Loucy (cell line): ENCODE data around the gene EQTN.

Source experiments
- H2AFZ ChIP-seq: fragments of 200-600 bp; sonication (generic); 2 replicates; pipeline ENCODE4 v1.6.0; 2016; ENCODE audit warnings: antibody characterized with exemption, mild to moderate bottlenecking, low read length, moderate library complexity
- H3F3A ChIP-seq: fragments of 200-600 bp; 2 replicates; pipeline ENCODE4 v1.6.0; 2016; ENCODE audit warnings: antibody characterized with exemption, low read depth, mild to moderate bottlenecking
- H3K27me3 ChIP-seq: fragments of 200-600 bp; sonication (generic); 2 replicates; pipeline ENCODE4 v1.6.1; 2014; ENCODE audit warnings: low read length, mild to moderate bottlenecking; ENCODE audit not compliant: insufficient read depth, poor library complexity, severe bottlenecking
- H3K36me3 ChIP-seq: fragments of 200-600 bp; sonication (generic); 2 replicates; pipeline ENCODE4 v1.6.1; 2016; ENCODE audit warnings: low read length; ENCODE audit not compliant: insufficient read depth
- H3K4me1 ChIP-seq: fragments of 200-600 bp; sonication (generic); 2 replicates; pipeline ENCODE4 v1.5.1; 2014; ENCODE audit warnings: low read length, mild to moderate bottlenecking; ENCODE audit not compliant: insufficient read depth, poor library complexity, severe bottlenecking
- H3K4me2 ChIP-seq: fragments of 200-600 bp; sonication (generic); 2 replicates; pipeline ENCODE4 v1.6.0; 2014; ENCODE audit warnings: antibody characterized with exemption, low read length, low read depth, mild to moderate bottlenecking; ENCODE audit not compliant: poor library complexity, severe bottlenecking
- H3K4me3 ChIP-seq: fragments of 200-600 bp; sonication (generic); 2 replicates; pipeline ENCODE4 v1.5.1; 2014; ENCODE audit warnings: low read length, mild to moderate bottlenecking, mixed read lengths; ENCODE audit not compliant: poor library complexity, severe bottlenecking
- H3K79me2 ChIP-seq: fragments of 200-600 bp; sonication (generic); 2 replicates; pipeline ENCODE4 v1.6.1; 2014; ENCODE audit warnings: low read length; ENCODE audit not compliant: insufficient read depth
- H3K9ac ChIP-seq: fragments of 200-600 bp; sonication (generic); 2 replicates; pipeline ENCODE4 v1.6.0; 2014; ENCODE audit warnings: mild to moderate bottlenecking, low read depth, low read length, moderate library complexity; ENCODE audit not compliant: poor library complexity, severe bottlenecking
- H3K9me2 ChIP-seq: fragments of 200-600 bp; sonication (generic); replicated peaks from 2 replicates; pipeline ENCODE4 v1.6.1; 2016; ENCODE audit warnings: low read depth, low read length, mixed read lengths
- H3K9me3 ChIP-seq: fragments of 200-600 bp; sonication (generic); 2 replicates; pipeline ENCODE4 v1.6.1; 2014; ENCODE audit warnings: mild to moderate bottlenecking, antibody characterized with exemption, low read length, low read depth; ENCODE audit not compliant: insufficient read depth
- H4K20me1 ChIP-seq: fragments of 200-600 bp; sonication (generic); 2 replicates; pipeline ENCODE4 v1.6.0; 2014; ENCODE audit warnings: antibody characterized with exemption, low read length, mild to moderate bottlenecking; ENCODE audit not compliant: insufficient read depth, poor library complexity, severe bottlenecking
- CTCF ChIP-seq: fragments of 200-600 bp; sonication (generic); conservative IDR thresholded peaks from 2 replicates; pipeline ENCODE4 v1.5.1; 2014; ENCODE audit warnings: mild to moderate bottlenecking, antibody characterized with exemption, low read length
- EZH2phosphoT487 ChIP-seq: fragments of 200-600 bp; IDR thresholded peaks from 2 replicates; pipeline ENCODE4 v1.6.1; 2018; ENCODE audit warnings: antibody characterized with exemption, mild to moderate bottlenecking, moderate library complexity, borderline replicate concordance

EQTN gene

GRCh38 chr9:27297050-27297449 lies at the start of gene EQTN:
EQTN (minus strand) TSS chr9:27297150; CDS start chr9:27297055, 95 bp downstream.
- Histone ChIP-seq H3K4me1 (no peaks in the 10 kb centered on the region), H3K27me3 (no peaks in the 10 kb centered on the region), H3K9me2 (no peaks in the 10 kb centered on the region), H3K79me2 (no peaks in the 10 kb centered on the region), H3K36me3 (no peaks in the 10 kb centered on the region), H3K4me3 (no peak within 1 kb of the TSS), H3K4me2 (no peak within 1 kb of the TSS), H3K9me3 (no peaks in the 10 kb centered on the region), H3F3A (no peaks in the 10 kb centered on the region), H4K20me1 (no peaks in the 10 kb centered on the region), H3K9ac (no peak within 1 kb of the TSS), H2AFZ (no peak within 1 kb of the TSS)
- TF ChIP-seq EZH2phosphoT487, result no peak

GRCh38 chr9:27344776-27345175 lies 47.8 kb upstream of the EQTN start:
- Histone ChIP-seq H4K20me1 (no peaks in the 10 kb centered on the region), H3K4me2 (no peak overlapping the region), H3K4me3 (no peak overlapping the region), H3K4me1 (peaks cover 4% of the 10 kb centered on the region), H3K9me3 (no peaks in the 10 kb centered on the region), H3K9ac (no peak overlapping the region), H3K79me2 (no peaks in the 10 kb centered on the region), H3F3A (no peaks in the 10 kb centered on the region), H3K9me2 (no peaks in the 10 kb centered on the region), H2AFZ (no peak overlapping the region), H3K27me3 (no peaks in the 10 kb centered on the region), H3K36me3 (no peaks in the 10 kb centered on the region)
- no peak for TF ChIP-seq CTCF
- TF ChIP-seq EZH2phosphoT487, result no peak

GRCh38 chr9:27341545-27342294 lies 44.8 kb upstream of the EQTN start:
- H3K27me3 ChIP-seq, result no peaks in the 10 kb centered on the region
- no peaks in the 10 kb centered on the region for H3K9me3 ChIP-seq
- no peaks in the 10 kb centered on the region for H3K36me3 ChIP-seq
- H3K4me2 ChIP-seq, result no peak overlapping the region
- no peak overlapping the region for H2AFZ ChIP-seq
- no peak overlapping the region for H3K9ac ChIP-seq
- H4K20me1 ChIP-seq, result no peaks in the 10 kb centered on the region
- H3K4me1 ChIP-seq, result no peaks in the 10 kb centered on the region
- H3F3A ChIP-seq, result no peaks in the 10 kb centered on the region
- TF ChIP-seq EZH2phosphoT487 (no peak), CTCF (no peak)
- no peaks in the 10 kb centered on the region for H3K9me2 ChIP-seq
- no peak overlapping the region for H3K4me3 ChIP-seq
- H3K79me2 ChIP-seq, result no peaks in the 10 kb centered on the region
